ENCODE measurements around the gene NOTUM. TPM values are rescaled to one million over a fixed set of nuclear protein-coding genes. Genes with fewer than 3 reads are reported as not detected.
A peak's percentile ranks its signal among the peaks of the same experiment; 100 is the strongest.

NOTUM gene
- total RNA-seq, 1 experiment from 2014 or later = not detected

DNA sequence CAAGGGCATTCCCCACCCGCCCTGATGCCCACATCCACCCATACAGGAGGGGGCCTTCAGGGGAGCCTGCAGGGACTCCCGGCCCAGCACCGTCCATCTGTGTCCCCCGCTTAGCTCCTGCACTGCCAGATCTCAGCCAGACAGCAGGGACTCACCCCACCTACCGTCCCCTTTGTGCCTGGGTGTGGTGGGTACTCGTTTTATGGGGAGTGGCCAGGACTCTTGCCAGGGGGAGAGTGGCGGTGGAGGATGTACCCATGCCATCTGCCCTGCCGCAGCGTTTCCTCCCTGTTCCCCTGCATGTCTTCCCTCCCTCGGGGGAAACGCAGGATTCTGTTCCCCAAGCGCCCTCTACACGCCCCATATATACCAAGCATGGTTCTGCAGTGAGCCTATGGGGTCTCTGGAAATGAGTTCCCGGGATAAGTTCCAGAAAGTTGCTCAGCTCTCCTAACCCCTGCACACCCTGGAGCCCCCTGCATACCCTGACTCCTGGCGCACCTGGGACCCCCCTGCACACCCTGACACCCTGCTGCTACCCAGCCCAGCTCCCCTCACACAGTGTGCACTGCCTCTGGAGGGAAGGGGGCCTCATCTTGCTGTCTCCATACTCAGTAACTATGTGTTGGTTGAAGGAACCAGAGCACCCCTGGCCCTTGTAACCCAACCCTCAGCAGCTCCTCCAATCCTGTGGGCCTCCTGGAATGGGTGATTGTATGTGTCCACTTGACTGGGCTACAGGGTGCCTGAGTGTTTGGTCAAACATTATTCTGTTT lies 29.2 kb downstream of the NOTUM start:
- in situ Hi-C loops (cut with HindIII; ENCODE audit: low pct_unique_long_range_greater_than_20kb, low sequenced_read_pairs) = no loop called here
- no peak for DNase-seq (ENCODE audit: low read depth)

DNA sequence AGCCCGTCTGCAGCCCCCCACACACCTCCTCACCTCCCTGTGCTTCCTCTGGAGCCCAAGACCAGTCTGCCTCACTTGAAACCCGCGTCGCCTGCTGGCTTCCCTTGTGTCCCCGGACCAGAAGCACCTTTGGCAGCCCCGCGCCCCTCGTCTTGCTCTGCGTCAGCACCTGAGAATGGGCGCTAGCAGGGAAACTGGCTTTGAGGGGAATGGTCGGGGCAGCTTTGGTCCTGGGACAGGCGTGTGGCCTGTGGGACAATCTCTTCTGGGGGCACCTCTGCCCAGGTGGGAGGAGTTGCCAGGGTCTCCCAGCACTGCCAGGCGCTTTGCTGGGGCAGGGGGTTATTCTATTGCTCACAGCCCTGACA lies 29.8 kb downstream of the NOTUM start:
- in situ Hi-C loops (cut with HindIII; ENCODE audit: low pct_unique_long_range_greater_than_20kb, low sequenced_read_pairs) = no loop called here
- no peak for DNase-seq (ENCODE audit: low read depth)

DNA sequence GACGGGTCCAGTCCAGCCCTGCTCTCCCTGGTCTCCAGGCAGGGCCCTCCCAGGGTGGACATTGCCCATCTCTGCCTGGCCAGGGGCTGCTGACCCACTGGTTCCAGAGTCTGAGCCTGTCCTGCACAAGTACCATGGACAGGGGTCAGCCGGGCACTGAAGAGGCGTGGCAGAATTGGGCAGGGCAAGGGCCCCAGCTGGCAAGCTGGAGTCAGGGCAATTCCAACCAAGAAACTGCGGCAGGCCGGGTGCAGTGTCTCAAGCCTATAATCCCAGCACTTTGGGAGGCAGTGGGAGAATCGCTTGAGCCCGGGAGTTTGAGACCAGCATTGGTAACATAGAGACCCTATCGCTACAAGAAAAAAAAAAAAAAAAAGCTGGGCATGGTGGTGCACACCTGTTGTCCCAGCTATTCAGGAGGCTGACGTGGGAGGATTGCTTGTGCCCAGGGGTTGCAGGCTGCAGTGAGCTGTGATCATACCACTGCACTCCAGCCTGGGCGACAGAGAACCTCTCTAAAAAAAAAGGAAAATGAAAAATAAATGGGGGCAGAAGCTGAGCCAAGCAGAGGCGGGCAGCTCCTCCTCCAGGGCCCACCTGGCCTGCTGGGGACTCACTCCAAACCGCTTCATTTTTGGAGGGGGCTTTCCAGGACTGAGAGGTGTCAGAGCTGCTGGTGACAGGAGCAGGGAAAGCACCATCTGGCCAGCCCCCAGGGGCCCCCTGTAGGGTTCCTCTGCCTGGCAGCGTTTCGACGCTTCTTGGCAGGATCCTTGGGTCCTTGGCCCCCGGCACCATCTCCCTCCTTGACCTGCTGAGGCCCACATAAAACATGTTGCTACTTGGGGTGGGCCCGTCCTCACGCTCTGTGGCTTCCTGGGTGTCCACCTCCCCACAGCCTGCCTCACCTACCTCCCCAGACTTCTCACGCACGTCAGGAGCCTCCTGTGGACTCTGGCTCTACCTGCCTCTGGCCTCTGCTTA lies 30.6 kb downstream of the NOTUM start:
- no peak for DNase-seq (ENCODE audit: low read depth)
- in situ Hi-C loops (cut with HindIII; ENCODE audit: low pct_unique_long_range_greater_than_20kb, low sequenced_read_pairs) = no loop called here

DNA sequence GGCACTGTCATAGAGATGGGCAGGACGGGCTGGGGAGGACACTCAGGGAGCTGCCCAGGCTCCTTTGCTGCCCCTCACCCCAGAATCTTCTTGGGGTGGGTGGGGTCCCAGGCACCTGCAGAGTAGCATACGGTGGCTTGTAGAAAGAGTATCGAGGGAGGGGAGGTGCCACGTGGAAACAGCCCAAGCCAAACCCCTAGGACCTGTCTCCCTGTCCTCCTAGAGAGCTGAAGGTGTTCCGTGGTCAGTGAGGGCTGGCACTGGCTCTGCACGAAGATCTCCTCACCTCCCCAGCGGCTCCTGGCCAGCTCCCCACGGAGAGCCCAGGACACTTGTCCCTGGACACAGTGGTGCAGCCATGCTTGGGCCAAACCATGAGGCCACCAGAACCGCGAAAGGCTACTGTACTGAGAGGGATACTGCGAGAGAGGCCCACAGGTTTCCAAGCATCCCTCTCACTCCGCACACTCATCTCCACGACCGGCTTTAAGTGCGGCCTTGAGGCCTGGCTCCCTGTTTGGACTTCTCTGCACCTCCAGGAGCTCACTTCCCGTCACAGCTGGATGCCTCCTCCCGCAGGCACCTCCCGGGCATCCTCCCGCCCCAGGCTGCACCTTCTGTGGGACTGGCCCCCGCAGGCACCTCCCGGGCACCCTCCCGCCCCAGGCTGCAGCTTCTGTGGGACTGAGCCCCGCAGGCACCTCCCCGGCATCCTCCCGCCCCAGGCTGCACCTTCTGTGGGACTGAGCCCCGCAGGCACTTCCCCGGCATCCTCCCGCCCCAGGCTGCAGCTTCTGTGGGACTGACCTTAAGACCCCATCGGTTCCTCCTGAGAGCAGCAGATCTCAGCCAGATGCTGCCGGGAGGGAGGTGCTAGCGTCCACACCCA lies 31.5 kb downstream of the NOTUM start:
- in situ Hi-C loops (cut with HindIII; ENCODE audit: low pct_unique_long_range_greater_than_20kb, low sequenced_read_pairs) = no loop called here
- no peak for DNase-seq (ENCODE audit: low read depth)

DNA sequence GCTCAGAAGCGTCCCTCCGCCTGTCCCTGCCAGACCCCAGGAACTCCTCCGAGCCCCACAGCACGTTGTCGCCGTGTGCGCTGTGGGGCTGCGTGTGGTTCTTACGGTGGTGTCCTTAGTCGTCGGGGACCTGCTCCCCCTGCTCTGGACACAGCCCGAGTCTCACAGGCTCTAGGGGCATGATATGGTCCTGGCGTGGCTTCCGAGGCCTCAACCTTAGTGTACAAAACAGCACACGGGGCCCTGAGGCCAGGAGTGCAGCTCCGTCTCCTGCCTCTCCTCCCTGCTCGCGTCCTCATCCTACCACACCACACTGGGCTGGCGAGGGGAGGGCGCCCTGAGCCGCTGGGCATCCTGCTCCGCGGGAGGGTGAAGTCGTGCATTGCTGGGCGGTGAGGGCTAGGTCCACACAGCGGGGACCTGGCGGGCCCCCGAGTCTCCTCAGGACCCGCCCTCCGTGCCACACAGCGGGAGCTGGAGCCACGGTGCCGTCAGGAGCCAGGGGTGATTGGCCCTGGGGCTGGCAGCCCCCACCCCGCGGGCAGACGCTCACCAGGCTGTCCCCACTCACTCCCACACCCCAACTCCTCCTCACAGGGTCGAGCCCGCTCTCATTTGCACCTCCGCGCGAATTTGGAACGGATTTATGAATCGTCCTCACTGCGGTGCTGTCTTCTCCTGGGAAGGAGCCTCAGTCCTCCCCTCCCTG lies 32.3 kb downstream of the NOTUM start:
- DNase-seq (ENCODE audit: low read depth) = no peak
- in situ Hi-C loops (cut with HindIII; ENCODE audit: low pct_unique_long_range_greater_than_20kb, low sequenced_read_pairs) = no loop called here

DNA sequence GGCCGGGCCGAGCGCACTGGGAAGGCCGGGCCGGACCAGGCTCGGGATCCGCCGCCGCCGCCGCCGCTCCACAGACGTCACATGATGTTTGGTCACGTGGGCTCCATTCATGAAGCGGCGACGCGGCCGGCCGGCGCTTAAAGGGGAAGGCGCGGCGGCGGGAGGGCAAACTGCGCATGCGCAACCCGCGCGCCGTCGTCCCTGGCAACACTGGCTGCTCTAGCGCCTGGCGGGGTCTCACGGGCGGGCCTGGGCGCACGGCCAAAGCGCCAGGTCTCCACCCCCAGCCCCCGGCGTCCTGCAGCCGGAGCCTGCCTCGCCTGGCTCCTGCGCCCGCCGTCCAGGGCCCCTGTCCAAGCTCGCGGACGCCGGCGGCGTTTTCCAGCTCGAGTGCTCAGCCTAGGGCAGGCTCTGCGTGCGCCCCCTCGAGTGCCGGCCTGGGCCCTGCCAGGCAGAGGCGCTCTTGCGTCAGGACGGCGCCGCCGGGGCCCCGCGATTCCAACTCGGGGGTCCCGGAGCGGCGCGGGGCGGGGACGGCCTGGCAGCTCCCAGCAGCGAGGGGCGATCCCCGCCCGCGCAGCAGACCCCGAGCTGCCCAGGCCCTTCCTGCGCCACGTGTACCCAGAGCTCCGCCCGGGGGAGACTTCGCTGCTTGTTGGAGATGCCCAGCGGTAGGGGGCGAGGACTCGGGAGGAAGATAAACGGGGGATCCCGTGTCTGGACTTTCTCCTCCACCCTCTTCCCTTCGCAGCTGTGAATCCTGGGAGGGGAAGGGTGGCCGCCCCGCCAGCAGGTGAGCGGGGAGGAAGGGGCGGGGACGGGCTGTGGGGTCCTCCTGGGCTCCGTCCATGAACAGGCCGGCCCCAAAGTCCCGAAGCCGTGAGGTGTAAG lies 33.1 kb downstream of the NOTUM start, which contains the start of gene MAFG:
MAFG (minus strand) TSS at position 83 of the 891 bp plus-strand sequence. CDS start 4,550 bp downstream, outside the sequence.
- in situ Hi-C loops (cut with HindIII; ENCODE audit: low pct_unique_long_range_greater_than_20kb, low sequenced_read_pairs) = no loop called here
- DNase-seq (ENCODE audit: low read depth) = peak; percentile 96

DNA sequence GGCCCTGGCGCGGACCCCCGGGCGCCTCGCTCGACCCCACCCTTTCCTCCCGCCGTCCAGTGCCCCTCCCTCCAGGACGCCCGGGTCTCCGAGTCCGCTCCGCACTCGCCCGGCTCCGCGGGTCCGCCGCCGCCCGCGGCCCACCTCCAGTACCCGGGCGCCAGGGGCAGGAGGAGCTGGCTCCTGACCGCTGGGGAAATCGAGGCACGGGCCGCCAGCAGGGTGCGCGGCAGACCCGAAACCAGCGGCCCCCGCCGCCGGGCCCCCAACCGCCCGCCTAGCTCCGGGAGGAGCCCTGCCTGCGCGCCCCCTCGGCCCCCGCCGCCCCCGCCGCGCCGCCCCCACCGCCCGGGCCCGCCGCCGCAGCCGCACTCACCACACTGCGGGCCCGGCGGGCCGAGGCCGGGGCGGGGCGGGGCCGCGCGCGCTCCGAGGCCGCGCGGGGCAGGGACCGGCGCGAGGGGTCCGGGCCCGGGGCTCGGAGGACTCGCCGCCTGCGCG lies 33.8 kb downstream of the NOTUM start:
- DNase-seq (ENCODE audit: low read depth) = peak; percentile 30
- in situ Hi-C loops (cut with HindIII; ENCODE audit: low pct_unique_long_range_greater_than_20kb, low sequenced_read_pairs) = no loop called here

DNA sequence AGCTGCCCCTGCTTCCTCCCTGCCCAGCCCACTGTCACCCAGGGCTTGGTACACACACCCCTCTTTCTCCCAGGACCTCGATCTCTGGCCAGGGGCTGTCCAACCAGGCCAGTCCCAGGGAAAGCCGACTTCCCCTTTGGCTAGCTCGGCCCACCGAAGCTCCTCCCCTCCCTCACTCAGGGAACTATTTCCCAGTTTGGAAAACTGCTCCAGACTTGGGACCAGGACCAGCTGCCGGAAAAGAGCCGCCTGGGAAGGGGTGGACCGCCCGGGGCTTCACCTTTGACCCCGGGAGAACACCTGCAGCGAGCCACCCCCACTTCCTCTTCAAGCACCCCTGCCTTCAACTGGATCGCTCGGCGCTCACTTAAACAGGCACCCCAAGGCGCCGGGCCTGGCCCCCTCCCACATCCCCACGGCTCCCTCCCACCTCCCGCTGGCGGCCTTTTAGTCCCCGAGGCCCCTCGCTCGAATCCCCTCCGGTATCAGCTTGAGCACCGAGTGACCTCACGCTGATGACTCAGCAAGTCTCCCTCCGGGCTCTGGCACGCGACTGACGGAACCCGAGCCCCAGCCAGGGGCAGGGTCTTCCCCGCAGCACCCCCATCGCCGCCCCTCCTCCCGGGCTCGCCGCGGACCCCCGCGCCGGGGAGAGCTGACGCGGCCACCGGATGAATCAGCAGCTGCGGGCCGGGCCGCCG lies 34.4 kb downstream of the NOTUM start:
- DNase-seq (ENCODE audit: low read depth) = peak; percentile 94
- in situ Hi-C loops (cut with HindIII; ENCODE audit: low pct_unique_long_range_greater_than_20kb, low sequenced_read_pairs) = no loop called here

DNA sequence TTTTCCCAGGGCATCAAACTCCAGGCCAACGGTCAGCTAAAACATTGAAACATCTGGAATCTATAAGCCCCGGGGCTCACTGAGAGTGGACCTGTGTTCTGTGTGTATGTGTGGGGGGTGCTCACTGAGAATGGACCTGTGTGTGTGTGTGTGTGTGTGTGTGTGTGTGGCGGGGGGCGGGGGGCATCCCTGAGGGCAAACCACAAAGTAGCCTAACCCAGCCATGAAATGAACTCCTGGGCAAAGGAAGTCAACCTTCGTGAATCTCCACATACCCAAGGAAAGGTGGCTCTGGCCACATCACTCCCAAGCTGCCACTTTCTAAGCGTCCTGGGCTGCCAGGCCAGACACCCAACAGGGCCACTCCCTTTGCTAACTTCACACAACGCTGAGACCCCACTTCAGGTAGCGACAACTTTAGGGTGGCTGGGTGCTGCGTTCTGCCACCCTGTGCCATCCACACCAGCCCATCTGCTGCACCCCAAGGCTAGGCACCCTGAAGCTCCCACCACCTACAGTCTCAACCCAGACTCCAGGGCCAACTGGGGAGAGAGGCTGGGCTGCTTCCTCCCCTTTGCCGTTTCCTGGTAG lies 35.0 kb downstream of the NOTUM start:
- in situ Hi-C loops (cut with HindIII; ENCODE audit: low pct_unique_long_range_greater_than_20kb, low sequenced_read_pairs) = no loop called here
- DNase-seq (ENCODE audit: low read depth) = no peak

DNA sequence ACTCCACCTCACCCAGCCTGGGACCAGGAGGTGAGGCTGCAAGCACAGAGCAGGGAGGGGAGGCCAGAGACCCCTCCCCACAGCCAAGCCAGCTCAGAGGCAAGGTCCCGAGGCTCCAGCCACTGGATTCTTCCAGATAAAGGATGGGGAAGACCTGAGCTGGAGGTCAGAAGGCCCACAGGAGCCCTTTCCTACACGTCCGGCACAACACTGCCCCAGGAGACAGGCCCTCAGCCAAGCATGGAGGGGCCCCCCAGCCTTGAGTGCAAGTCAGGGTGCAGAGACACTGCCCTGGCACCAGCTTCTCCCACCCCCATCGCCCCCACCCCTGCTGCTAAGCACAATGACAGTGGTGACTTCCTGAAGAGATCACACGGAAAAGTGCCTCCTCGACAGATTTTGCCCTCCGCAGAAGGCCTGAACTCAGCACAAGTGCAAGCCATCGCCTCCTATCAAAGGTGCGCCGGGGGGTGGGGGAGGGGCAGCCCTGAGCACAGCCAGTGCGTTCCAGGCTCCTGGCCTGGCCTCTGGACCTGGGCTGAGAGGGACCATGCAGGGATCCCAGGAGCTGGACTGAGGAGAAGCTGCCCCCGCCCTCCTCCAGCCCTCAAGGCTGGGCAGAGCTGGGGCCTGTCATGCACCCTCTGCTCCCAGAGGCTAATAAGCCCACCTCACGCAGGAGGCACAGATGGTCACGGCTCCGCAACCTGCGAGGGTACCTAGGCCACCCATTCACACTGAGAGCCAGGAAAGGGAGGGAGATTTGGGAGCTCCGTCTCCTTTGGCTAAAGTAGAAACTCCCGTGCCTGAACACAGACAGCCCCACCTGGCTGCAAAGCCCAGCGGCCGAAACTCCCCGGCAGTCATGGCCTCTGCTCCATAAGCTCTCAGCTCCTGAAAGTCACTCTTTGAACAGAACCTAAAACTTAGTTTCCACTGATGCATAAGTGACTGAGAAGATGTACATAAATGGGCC lies 36.1 kb downstream of the NOTUM start:
- DNase-seq (ENCODE audit: low read depth) = peak; percentile 43
- in situ Hi-C loops (cut with HindIII; ENCODE audit: low pct_unique_long_range_greater_than_20kb, low sequenced_read_pairs) = no loop called here

DNA sequence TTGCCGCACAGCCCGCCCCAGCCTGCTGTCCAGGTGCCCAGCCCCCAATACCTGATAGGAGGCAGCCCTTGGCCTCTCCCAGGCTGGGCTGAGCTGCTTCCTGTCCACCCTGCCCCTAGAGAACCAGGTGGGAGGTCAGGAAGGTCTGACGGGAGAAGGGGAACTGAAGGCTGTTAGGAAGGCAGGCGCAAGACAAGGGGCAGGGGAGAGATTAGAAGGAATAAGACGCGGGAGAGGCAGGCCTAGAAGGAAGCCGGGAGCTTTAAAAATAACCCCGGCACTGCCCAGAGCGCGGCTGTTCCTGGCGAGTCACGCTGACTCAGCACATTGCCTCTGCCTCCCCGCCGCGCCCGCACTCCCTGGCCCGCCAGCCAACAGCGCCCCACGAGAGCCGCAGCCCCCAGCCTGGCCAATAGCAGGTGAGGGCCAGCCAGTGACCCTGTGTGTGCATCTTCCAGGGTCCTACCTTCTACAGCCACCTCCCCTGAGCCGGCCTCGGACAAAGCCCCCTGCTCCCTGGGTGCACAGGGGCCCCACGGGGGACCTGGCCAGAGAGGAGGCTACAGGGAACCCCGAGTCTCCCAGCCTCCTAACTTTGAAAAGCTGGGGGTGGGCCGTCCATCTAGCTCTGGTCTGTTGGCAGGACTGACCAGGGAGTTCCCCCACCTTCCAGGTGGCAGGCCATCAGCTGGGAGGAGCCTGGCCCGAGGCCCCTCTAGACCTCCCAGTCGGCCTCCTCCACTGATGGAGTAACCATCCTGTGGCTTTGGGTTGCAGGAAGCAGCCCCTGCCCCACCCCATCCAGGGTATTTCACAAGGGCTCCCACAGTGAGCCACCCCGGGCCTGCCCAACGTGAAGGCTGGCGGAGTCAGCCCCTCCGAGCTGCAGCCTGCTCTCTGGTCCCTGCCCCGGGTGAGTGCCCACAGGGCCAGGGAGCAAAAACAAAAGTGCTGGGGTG lies 37.4 kb downstream of the NOTUM start:
- in situ Hi-C loops (cut with HindIII; ENCODE audit: low pct_unique_long_range_greater_than_20kb, low sequenced_read_pairs) = no loop called here
- DNase-seq (ENCODE audit: low read depth) = peak; percentile 95

DNA sequence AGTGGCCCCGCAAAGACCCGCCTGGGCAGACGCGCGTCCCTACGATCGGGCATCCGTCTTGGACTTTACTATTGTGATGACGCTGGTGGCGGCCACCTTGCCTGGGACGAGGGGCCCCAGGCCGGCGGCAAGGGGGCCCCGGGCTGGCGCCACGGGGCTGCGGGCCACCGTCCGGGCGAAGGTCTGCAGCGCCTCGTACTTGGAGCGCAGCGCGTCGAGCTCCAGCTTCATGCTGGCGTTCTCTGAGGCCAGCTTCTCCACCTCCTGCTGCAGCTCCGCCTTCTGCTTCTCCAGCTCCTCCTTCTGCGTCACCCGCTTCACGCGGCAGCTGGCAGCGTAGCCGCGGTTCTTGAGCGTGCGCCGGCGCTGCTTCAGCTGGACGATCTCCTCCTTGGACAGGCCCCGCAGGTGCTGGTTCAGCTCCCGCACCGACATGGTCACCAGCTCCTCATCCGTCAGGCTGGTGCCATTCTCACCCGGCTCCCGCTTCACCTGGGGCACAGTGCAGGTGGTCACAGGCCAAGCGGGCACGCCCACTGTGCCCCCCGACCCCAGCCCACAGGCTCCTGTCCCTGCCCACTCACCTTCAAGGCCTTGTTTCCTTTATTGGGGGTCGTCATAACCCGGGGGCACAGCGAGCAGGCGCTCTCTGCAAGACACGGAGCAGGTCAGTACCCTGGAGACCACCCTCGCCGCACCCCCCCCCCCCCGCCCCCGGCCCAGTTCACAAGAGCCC lies 38.3 kb downstream of the NOTUM start:
- peak; percentile 80 for DNase-seq (ENCODE audit: low read depth)
- in situ Hi-C loops (cut with HindIII; ENCODE audit: low pct_unique_long_range_greater_than_20kb, low sequenced_read_pairs) = no loop called here

DNA sequence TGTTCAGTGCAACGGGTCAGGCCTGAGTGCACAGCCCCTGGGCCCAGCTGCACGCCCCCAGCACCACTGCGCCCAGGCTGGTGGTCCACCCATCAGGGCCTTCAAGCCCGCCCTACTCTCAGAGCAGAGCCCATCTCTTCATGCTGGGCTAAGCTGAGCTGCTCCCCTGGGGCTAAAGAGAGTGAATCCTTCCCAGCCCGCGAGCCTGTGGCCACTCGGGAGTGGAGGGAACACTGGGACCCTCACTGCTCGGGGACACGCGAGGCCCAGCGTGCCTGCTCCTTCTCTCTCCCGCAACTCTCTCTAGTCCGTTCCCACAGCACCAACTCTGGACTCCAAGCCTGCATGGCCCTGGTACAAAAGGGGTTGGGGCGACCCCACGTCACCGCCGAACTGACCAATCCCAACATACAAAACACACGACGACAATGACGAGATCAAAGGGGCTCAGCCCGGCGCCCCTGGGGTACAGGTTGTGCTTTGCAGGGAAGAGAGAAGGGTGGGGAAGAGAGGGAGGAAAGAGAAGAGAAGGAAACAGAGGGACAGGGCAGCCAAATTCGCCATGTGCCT lies 38.9 kb downstream of the NOTUM start:
- in situ Hi-C loops (cut with HindIII; ENCODE audit: low pct_unique_long_range_greater_than_20kb, low sequenced_read_pairs) = no loop called here
- DNase-seq (ENCODE audit: low read depth) = no peak

Measured in Caki2 (cell line).